Measurements from ENCODE around the gene HP1BP3. TPM values are rescaled to one million over a fixed set of nuclear protein-coding genes. Genes with fewer than 3 reads are reported as not detected.

The HP1BP3 gene
- total and polyA plus RNA-seq, 4 donors = 240 to 302 (median 286) TPM

- no peak overlapping the region for H3K4me3 ChIP-seq (ENCODE audit: low read depth, low read length)
- H3K9me3 ChIP-seq (ENCODE audit: control insufficient read depth, insufficient read depth, low read length) = no peaks in the 10 kb centered on the region
- H3K27me3 ChIP-seq (ENCODE audit: control insufficient read depth, insufficient read depth, low read length) = peaks cover 34% of the 10 kb centered on the region
- peaks cover 14% of the 10 kb centered on the region for H3K36me3 ChIP-seq (ENCODE audit: control insufficient read depth, insufficient read depth, low read length)
- peaks cover 42% of the 10 kb centered on the region for H3K4me1 ChIP-seq (ENCODE audit: control insufficient read depth, insufficient read depth, low read length)
- H3K27ac ChIP-seq (ENCODE audit: low read depth, low read length) = no peak overlapping the region
- 16% methylated on average over 16 of the region's 19 CpGs for WGBS (ENCODE audit: insufficient coverage)
- no peak for DNase-seq (ENCODE audit: low read depth in 4 of 6, low spot score in 6 of 6)
Observed at GRCh38 chr1:20729990-20730689, 57.0 kb downstream of the HP1BP3 start.

GRCh38 chr1:20729155-20729931 lies 57.8 kb downstream of the HP1BP3 start:
- peaks cover 42% of the 10 kb centered on the region for H3K4me1 ChIP-seq (ENCODE audit: control insufficient read depth, insufficient read depth, low read length)
- peaks cover 34% of the 10 kb centered on the region for H3K27me3 ChIP-seq (ENCODE audit: control insufficient read depth, insufficient read depth, low read length)
- no peak for DNase-seq (ENCODE audit: low read depth in 4 of 6, low spot score in 6 of 6)
- peaks cover 15% of the 10 kb centered on the region for H3K36me3 ChIP-seq (ENCODE audit: control insufficient read depth, insufficient read depth, low read length)
- WGBS (ENCODE audit: insufficient coverage) = 48% methylated on average over 12 of the region's 14 CpGs
- H3K4me3 ChIP-seq (ENCODE audit: low read depth, low read length) = no peak overlapping the region
- H3K9me3 ChIP-seq (ENCODE audit: control insufficient read depth, insufficient read depth, low read length) = no peaks in the 10 kb centered on the region
- H3K27ac ChIP-seq (ENCODE audit: low read depth, low read length) = no peak overlapping the region

DNA sequence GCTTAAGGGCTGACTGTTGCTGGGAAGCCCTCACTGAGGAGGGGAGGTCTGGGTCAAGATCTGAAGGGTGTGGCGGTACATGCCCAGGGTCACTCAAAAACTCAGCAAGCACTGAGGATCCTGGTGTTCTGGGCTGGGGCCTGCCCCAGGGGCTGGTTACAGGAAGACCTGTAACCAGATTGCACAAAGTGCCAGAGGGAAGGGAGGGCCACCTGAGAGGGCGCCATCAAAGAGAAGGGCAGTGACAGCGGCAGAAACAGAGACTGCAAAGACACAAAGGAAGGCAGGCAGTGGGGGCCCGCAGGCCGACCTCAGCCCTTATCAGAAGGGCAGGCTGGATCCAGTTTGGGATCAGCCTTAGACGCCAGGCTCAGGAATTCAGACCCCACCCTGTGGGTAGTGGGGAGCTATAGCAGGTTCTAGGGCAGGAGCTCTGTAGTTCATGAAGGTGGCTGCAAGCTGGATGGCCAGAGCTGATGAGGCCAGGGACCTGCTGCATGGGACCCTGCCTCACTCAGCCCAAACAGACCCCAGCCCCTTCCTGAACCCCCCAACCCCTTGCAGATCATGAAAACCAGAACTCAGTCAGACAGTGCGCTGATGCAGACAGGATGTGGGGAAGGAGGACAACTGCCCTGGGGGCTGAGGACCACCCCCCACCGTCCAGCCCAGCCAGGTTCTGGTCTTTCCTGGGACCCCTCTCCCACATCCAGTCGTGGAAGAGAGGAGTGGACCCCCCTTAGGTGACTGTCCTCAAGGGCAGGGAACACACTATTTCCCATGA lies 58.5 kb downstream of the HP1BP3 start:
- Histone ChIP-seq H3K27me3 (ENCODE audit: control insufficient read depth, insufficient read depth, low read length) (peaks cover 34% of the 10 kb centered on the region), H3K4me3 (ENCODE audit: low read depth, low read length) (no peak overlapping the region), H3K36me3 (ENCODE audit: control insufficient read depth, insufficient read depth, low read length) (peaks cover 23% of the 10 kb centered on the region), H3K27ac (ENCODE audit: low read depth, low read length) (no peak overlapping the region), H3K4me1 (ENCODE audit: control insufficient read depth, insufficient read depth, low read length) (peaks cover 42% of the 10 kb centered on the region), H3K9me3 (ENCODE audit: control insufficient read depth, insufficient read depth, low read length) (no peaks in the 10 kb centered on the region)
- WGBS (ENCODE audit: insufficient coverage) = 78% methylated on average over 9 of the region's 9 CpGs
- DNase-seq (ENCODE audit: low read depth in 4 of 6, low spot score in 6 of 6) = no peak

GRCh38 chr1:20727746-20728316 lies 59.3 kb downstream of the HP1BP3 start:
- H3K27ac ChIP-seq (ENCODE audit: low read depth, low read length) = no peak overlapping the region
- no peak for DNase-seq (ENCODE audit: low read depth in 4 of 6, low spot score in 6 of 6)
- H3K9me3 ChIP-seq (ENCODE audit: control insufficient read depth, insufficient read depth, low read length) = no peaks in the 10 kb centered on the region
- H3K27me3 ChIP-seq (ENCODE audit: control insufficient read depth, insufficient read depth, low read length) = peaks cover 34% of the 10 kb centered on the region
- peaks cover 26% of the 10 kb centered on the region for H3K36me3 ChIP-seq (ENCODE audit: control insufficient read depth, insufficient read depth, low read length)
- 37% methylated on average over 12 of the region's 13 CpGs for WGBS (ENCODE audit: insufficient coverage)
- peaks cover 34% of the 10 kb centered on the region for H3K4me1 ChIP-seq (ENCODE audit: control insufficient read depth, insufficient read depth, low read length)
- H3K4me3 ChIP-seq (ENCODE audit: low read depth, low read length) = no peak overlapping the region

- no peak for DNase-seq (ENCODE audit: low read depth in 4 of 6, low spot score in 6 of 6)
- H3K4me1 ChIP-seq (ENCODE audit: control insufficient read depth, insufficient read depth, low read length) = peaks cover 27% of the 10 kb centered on the region
- no peak overlapping the region for H3K27ac ChIP-seq (ENCODE audit: low read depth, low read length)
- no peak overlapping the region for H3K4me3 ChIP-seq (ENCODE audit: low read depth, low read length)
- H3K9me3 ChIP-seq (ENCODE audit: control insufficient read depth, insufficient read depth, low read length) = no peaks in the 10 kb centered on the region
- 83% methylated on average over 8 of the region's 17 CpGs for WGBS (ENCODE audit: insufficient coverage)
- H3K27me3 ChIP-seq (ENCODE audit: control insufficient read depth, insufficient read depth, low read length) = peaks cover 28% of the 10 kb centered on the region
- H3K36me3 ChIP-seq (ENCODE audit: control insufficient read depth, insufficient read depth, low read length) = peaks cover 32% of the 10 kb centered on the region
Observed at GRCh38 chr1:20726932-20727745, 60.0 kb downstream of the HP1BP3 start.

GRCh38 chr1:20726118-20726911 lies 60.8 kb downstream of the HP1BP3 start:
- Histone ChIP-seq H3K4me1 (ENCODE audit: control insufficient read depth, insufficient read depth, low read length) (peaks cover 23% of the 10 kb centered on the region), H3K9me3 (ENCODE audit: control insufficient read depth, insufficient read depth, low read length) (no peaks in the 10 kb centered on the region), H3K27ac (ENCODE audit: low read depth, low read length) (no peak overlapping the region), H3K36me3 (ENCODE audit: control insufficient read depth, insufficient read depth, low read length) (peaks cover 37% of the 10 kb centered on the region), H3K4me3 (ENCODE audit: low read depth, low read length) (no peak overlapping the region), H3K27me3 (ENCODE audit: control insufficient read depth, insufficient read depth, low read length) (peaks cover 26% of the 10 kb centered on the region)
- 89% methylated on average over 24 of the region's 25 CpGs for WGBS (ENCODE audit: insufficient coverage)
- DNase-seq (ENCODE audit: low read depth in 4 of 6, low spot score in 6 of 6) = no peak

GRCh38 chr1:20725189-20726117 lies 61.7 kb downstream of the HP1BP3 start:
- Histone ChIP-seq H3K4me1 (ENCODE audit: control insufficient read depth, insufficient read depth, low read length) (peaks cover 16% of the 10 kb centered on the region), H3K4me3 (ENCODE audit: low read depth, low read length) (no peak overlapping the region), H3K36me3 (ENCODE audit: control insufficient read depth, insufficient read depth, low read length) (peaks cover 41% of the 10 kb centered on the region), H3K27ac (ENCODE audit: low read depth, low read length) (no peak overlapping the region), H3K27me3 (ENCODE audit: control insufficient read depth, insufficient read depth, low read length) (peaks cover 18% of the 10 kb centered on the region), H3K9me3 (ENCODE audit: control insufficient read depth, insufficient read depth, low read length) (no peaks in the 10 kb centered on the region)
- DNase-seq (ENCODE audit: low read depth in 4 of 6, low spot score in 6 of 6) = no peak
- 82% methylated on average over 29 of the region's 29 CpGs for WGBS (ENCODE audit: insufficient coverage)
